DND-41 (cell line): ENCODE measurements around the gene LEMD2.

Experiments
- EZH2 ChIP-seq: IDR thresholded peaks from 3 replicates; pipeline ENCODE4 v1.6.1; 2012; ENCODE audit warnings: borderline replicate concordance, low read depth, mild to moderate bottlenecking, moderate library complexity, low read length, inconsistent platforms; ENCODE audit not compliant: severe bottlenecking
- TF ChIP-seq, protein P1 (sequence below): IDR thresholded peaks from 2 replicates; pipeline ENCODE4 v1.5.1; 2012; ENCODE audit warnings: borderline replicate concordance, low read length, moderate library complexity, mild to moderate bottlenecking; ENCODE audit not compliant: poor library complexity, severe bottlenecking; ENCODE audit errors: extremely low read depth

DNA sequence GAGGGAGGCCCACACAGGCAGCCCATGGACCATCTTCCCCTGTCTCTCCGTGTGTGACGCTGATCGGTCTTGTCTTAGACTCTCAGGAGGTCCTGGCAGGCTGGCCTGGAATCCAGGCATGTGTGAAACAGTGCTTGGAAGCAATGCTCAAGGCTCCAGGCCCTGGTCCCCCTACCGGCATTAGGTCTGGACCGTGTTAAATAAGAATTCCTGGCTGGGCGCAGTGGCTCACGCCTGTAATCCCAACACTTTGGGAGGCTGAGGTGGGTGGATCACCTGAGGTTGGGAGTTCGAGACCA, 55.3 kb downstream of the LEMD2 start:
- TF ChIP-seq EZH2, result no peak
- TF ChIP-seq, protein P1, sequence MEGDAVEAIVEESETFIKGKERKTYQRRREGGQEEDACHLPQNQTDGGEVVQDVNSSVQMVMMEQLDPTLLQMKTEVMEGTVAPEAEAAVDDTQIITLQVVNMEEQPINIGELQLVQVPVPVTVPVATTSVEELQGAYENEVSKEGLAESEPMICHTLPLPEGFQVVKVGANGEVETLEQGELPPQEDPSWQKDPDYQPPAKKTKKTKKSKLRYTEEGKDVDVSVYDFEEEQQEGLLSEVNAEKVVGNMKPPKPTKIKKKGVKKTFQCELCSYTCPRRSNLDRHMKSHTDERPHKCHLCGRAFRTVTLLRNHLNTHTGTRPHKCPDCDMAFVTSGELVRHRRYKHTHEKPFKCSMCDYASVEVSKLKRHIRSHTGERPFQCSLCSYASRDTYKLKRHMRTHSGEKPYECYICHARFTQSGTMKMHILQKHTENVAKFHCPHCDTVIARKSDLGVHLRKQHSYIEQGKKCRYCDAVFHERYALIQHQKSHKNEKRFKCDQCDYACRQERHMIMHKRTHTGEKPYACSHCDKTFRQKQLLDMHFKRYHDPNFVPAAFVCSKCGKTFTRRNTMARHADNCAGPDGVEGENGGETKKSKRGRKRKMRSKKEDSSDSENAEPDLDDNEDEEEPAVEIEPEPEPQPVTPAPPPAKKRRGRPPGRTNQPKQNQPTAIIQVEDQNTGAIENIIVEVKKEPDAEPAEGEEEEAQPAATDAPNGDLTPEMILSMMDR, result no peak
